K562 (cell line): Measurements from ENCODE around the gene CSTF1. TPM values are rescaled to one million over a fixed set of nuclear protein-coding genes. Genes with fewer than 3 reads are reported as not detected.

Source experiments
- ARHGAP35 ChIP-seq: fragments of 450-650 bp; IDR thresholded peaks from 2 replicates; pipeline ENCODE4 v1.6.1; 2018; ENCODE audit not compliant: partially characterized antibody
- CBX3 ChIP-seq, 2 experiments: IDR thresholded peaks; 1 replicate in 1 of 2; 2 replicates in 1 of 2; pipeline ENCODE4 v1.6.1; 2012; ENCODE audit warnings: inconsistent platforms in 2 of 2, low read length in 2 of 2, borderline replicate concordance in 1 of 2, control low read depth in 1 of 2
- CXXC5 ChIP-seq: fragments of 250-450 bp; sonication (Bioruptor Pico); IDR thresholded peaks from 2 replicates; pipeline ENCODE4 v1.8.0; 2022; ENCODE audit warnings: inconsistent platforms, mild to moderate bottlenecking, moderate library complexity
- ETV5 ChIP-seq: sonication (generic); formaldehyde crosslinking; IDR thresholded peaks from 2 replicates; pipeline ENCODE4 v1.4.0; 2020; ENCODE audit warnings: low read depth, mild to moderate bottlenecking, missing genetic modification reagents
- HDGF ChIP-seq: fragments of 450-650 bp; IDR thresholded peaks from 2 replicates; pipeline ENCODE4 v1.6.1; 2016
- HNRNPL ChIP-seq: fragments of 200-400 bp; formaldehyde crosslinking; IDR thresholded peaks from 2 replicates; pipeline ENCODE4 v1.6.1; 2017; ENCODE audit warnings: low read depth, mild to moderate bottlenecking, low read length
- NR2C1 ChIP-seq, 2 experiments: fragments of 450-650 bp; IDR thresholded peaks; 2 replicates each; pipeline ENCODE4 v1.6.1; 2017; ENCODE audit warnings: mild to moderate bottlenecking in 2 of 2, antibody characterized with exemption in 1 of 2, inconsistent platforms in 1 of 2, missing compliant biosample characterization in 1 of 2, missing genetic modification characterization in 1 of 2
- SMARCC2 ChIP-seq: fragments of 450-650 bp; IDR thresholded peaks from 2 replicates; pipeline ENCODE4 v1.6.1; 2017; ENCODE audit warnings: antibody characterized with exemption, moderate library complexity, mild to moderate bottlenecking, low read depth
- SMARCE1 ChIP-seq: fragments of 450-650 bp; IDR thresholded peaks from 2 replicates; pipeline ENCODE4 v1.7.1; 2016; ENCODE audit warnings: mild to moderate bottlenecking
- SRSF1 ChIP-seq: fragments of 200-400 bp; formaldehyde crosslinking; IDR thresholded peaks from 2 replicates; pipeline ENCODE4 v1.6.1; 2017; ENCODE audit warnings: mild to moderate bottlenecking, low read depth, low read length, moderate library complexity
- ZFP36 ChIP-seq: fragments of 150-350 bp; IDR thresholded peaks from 2 replicates; pipeline ENCODE4 v1.6.1; 2018; ENCODE audit warnings: low read length, low read depth; ENCODE audit not compliant: partially characterized antibody
- ZKSCAN1 ChIP-seq: fragments of 150-350 bp; IDR thresholded peaks from 2 replicates; pipeline ENCODE4 v1.6.1; 2016; ENCODE audit warnings: low read depth, low read length
- ZNF354B ChIP-seq: fragments of 250-450 bp; sonication (Bioruptor Pico); IDR thresholded peaks from 2 replicates; pipeline ENCODE4 v1.4.0; 2020
- ZNF778 ChIP-seq: fragments of 450-650 bp; formaldehyde crosslinking; IDR thresholded peaks from 2 replicates; pipeline ENCODE4 v1.4.0; 2020; ENCODE audit warnings: mild to moderate bottlenecking, moderate library complexity
- polyA plus RNA-seq, 8 experiments: library from polyadenylated mRNA; depleted of rRNA in 4 of 8; stranded (reverse) in 5 of 8; unstranded in 3 of 8; fragments of >200 nt; fragmentation: Nextera tagmentation in 2 of 8; fragmentation: Illumina TruSeq in 1 of 8; extraction: Ambion mirVana in 2 of 8; extraction: Trizol in 1 of 8; gene quantifications; 2 replicates each; pipeline versions ENCODE4 v1.2.1 to v1.2.3, GENCODE V29; 2011 to 2014; ENCODE audit warnings: inconsistent platforms in 1 of 8, missing spikeins in 1 of 8
- total RNA-seq, 7 experiments: library from RNA; depleted of rRNA in 6 of 7; stranded (reverse); fragments of >200 nt in 6 of 7; fragmentation: Illumina TruSeq in 2 of 7; extraction: Trizol in 2 of 7; gene quantifications; 2 replicates each; pipeline versions ENCODE4 v1.2.1 to v1.2.3, GENCODE V29; 2011 to 2021; ENCODE audit warnings: low replicate concordance in 1 of 7
- TF ChIP-seq, protein P1 (sequence below): fragments of 450-650 bp; formaldehyde crosslinking; IDR thresholded peaks from 2 replicates; pipeline ENCODE4 v1.4.0; 2020; ENCODE audit warnings: mild to moderate bottlenecking, mixed read lengths
- TF ChIP-seq, protein P2 (sequence below): fragments of 250-450 bp; sonication (Bioruptor Pico); IDR thresholded peaks from 2 replicates; pipeline ENCODE4 v1.9.0; 2021; ENCODE audit warnings: mild to moderate bottlenecking, inconsistent platforms

CSTF1 gene
- total and polyA plus RNA-seq, 9 of the 15 experiments (the other 6 are each of a cell fraction or from before 2014, with no cell fraction given): 30.8 to 110 (median 53.4) TPM

DNA sequence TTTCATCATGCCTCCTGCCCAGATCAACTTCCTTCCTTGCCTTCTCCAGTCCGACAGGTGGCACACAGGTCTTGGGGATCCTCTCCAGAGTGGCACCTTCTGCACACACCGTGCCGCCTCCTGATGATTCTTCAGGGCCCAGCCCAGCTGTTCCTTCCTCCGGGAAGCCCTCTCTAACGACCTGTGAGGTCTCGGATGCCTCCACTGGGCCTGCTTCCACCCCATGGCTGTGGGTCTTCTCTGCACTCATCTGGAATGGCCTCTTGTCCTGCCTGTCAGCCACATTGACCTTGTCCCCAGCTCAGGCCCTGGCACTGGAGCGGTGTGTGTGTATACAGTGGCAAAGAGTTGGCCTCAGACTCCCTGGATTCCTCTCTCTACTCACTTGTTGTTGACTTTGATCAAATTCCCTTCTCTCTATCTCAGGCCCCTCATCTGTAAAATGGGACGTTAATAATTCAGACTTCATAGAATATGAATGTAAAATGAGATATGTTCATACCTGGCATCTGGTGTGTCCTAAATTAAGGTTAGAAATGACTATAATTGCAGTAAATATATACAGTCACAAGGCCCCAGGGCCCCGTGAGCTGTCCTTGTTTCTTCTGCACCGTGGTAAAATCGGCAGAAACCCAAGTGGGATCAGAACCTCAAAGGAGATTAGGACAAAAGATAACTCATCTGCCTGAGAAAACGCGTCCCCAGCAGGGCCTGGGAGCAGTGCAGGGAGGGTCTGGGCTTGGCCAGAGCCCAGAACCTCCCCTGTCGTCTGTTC lies 32.1 kb upstream of the CSTF1 start (continued):
- TF ChIP-seq SRSF1 (no peak), SMARCE1 (0 out of 2 replicates have a peak, but pooled peaks have one; percentile 16), ARHGAP35 (no peak), ZFP36 (peak; percentile 61), ZKSCAN1 (no peak), SMARCC2 (no peak), ETV5 (0 out of 2 replicates have a peak, but pooled peaks have one; percentile 28), CBX3 (IDR thresholded peaks at IDR 0.05; ENCODE audit: borderline replicate concordance in 1 of 2, low read length in 2 of 2) (0 out of 3 replicates have a peak, but pooled peaks of 1 of the 2 experiments have one; percentile 2), CXXC5 (CRISPR knock-in tag) (0 out of 2 replicates have a peak, but pooled peaks have one; percentile 32), NR2C1 (IDR thresholded peaks at IDR 0.05) (no peak), NR2C1 (tag; IDR thresholded peaks at IDR 0.05) (no peak), ZNF778 (no peak), ZNF354B (CRISPR knock-in tag) (no peak), HDGF (0 out of 2 replicates have a peak, but pooled peaks have one; percentile 31), HNRNPL (no peak)
- TF ChIP-seq, protein P1, sequence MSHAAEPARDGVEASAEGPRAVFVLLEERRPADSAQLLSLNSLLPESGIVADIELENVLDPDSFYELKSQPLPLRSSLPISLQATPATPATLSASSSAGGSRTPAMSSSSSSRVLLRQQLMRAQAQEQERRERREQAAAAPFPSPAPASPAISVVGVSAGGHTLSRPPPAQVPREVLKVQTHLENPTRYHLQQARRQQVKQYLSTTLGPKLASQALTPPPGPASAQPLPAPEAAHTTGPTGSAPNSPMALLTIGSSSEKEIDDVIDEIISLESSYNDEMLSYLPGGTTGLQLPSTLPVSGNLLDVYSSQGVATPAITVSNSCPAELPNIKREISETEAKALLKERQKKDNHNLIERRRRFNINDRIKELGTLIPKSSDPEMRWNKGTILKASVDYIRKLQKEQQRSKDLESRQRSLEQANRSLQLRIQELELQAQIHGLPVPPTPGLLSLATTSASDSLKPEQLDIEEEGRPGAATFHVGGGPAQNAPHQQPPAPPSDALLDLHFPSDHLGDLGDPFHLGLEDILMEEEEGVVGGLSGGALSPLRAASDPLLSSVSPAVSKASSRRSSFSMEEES (CRISPR knock-in tag): no peak
- TF ChIP-seq, protein P2, sequence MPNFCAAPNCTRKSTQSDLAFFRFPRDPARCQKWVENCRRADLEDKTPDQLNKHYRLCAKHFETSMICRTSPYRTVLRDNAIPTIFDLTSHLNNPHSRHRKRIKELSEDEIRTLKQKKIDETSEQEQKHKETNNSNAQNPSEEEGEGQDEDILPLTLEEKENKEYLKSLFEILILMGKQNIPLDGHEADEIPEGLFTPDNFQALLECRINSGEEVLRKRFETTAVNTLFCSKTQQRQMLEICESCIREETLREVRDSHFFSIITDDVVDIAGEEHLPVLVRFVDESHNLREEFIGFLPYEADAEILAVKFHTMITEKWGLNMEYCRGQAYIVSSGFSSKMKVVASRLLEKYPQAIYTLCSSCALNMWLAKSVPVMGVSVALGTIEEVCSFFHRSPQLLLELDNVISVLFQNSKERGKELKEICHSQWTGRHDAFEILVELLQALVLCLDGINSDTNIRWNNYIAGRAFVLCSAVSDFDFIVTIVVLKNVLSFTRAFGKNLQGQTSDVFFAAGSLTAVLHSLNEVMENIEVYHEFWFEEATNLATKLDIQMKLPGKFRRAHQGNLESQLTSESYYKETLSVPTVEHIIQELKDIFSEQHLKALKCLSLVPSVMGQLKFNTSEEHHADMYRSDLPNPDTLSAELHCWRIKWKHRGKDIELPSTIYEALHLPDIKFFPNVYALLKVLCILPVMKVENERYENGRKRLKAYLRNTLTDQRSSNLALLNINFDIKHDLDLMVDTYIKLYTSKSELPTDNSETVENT (CRISPR knock-in tag): no peak
